Measurements from ENCODE around the gene DHX36.

DHX36 gene, protein sequence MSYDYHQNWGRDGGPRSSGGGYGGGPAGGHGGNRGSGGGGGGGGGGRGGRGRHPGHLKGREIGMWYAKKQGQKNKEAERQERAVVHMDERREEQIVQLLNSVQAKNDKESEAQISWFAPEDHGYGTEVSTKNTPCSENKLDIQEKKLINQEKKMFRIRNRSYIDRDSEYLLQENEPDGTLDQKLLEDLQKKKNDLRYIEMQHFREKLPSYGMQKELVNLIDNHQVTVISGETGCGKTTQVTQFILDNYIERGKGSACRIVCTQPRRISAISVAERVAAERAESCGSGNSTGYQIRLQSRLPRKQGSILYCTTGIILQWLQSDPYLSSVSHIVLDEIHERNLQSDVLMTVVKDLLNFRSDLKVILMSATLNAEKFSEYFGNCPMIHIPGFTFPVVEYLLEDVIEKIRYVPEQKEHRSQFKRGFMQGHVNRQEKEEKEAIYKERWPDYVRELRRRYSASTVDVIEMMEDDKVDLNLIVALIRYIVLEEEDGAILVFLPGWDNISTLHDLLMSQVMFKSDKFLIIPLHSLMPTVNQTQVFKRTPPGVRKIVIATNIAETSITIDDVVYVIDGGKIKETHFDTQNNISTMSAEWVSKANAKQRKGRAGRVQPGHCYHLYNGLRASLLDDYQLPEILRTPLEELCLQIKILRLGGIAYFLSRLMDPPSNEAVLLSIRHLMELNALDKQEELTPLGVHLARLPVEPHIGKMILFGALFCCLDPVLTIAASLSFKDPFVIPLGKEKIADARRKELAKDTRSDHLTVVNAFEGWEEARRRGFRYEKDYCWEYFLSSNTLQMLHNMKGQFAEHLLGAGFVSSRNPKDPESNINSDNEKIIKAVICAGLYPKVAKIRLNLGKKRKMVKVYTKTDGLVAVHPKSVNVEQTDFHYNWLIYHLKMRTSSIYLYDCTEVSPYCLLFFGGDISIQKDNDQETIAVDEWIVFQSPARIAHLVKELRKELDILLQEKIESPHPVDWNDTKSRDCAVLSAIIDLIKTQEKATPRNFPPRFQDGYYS

DNA sequence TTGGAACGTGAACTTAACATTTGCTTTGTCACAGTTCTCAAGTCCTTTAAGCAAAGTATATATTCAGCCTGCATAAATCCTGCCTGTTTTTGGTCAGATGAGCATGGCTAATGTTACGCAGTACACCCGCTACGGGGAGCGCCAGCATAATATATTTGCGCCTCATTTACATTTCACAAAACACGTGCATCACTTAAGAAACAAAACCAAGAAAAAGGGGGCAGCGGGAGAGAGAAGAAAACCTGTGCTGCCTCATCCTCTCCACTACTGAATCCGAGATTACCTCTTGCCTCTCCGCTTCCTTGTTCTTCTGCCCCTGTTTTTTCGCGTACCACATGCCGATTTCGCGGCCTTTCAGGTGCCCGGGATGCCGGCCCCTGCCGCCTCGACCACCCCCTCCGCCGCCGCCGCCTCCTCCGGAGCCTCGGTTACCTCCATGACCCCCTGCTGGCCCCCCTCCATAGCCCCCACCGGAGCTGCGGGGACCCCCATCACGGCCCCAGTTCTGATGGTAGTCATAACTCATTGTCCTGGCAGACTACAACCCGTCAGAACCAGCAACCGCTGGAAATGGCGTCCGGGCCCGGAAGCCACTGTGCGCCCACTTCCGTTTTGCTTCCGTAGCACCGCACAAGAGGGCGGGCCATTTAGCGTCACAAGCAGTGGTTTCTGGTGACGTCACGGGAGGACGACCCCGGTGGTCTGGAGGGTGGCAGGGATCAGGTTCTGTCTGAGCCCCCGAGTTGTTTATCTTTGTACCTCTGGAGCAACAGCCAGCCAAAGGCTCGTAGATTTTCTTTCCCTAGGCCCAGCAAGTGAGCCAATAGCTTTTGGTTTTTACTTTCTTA is at the start of gene DHX36:
DHX36 (minus strand) TSS at position 597 of the 848 bp plus-strand sequence; CDS start at position 526, 71 bp downstream.
- peak; percentile 85 to 93 for DNase-seq

DNA sequence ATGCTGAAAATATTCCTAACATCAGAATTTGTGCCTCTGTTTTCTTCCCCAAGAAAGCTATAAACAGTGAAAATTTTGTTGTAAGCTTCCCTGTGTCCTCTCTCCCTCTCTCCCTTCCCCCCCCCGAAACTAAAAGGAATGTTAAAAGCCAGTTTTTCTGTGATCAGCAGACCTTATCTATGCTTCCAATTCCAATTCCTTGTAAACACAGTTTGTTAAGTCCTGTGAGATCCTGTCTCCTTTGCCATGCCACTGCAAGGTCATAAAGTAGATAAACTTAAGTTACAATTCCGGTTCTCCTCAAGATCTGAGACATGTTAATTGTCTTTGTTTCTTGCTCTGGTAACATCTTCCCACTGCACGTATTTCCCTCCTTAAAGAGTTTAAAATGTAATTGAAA is 42.9 kb upstream of the DHX36 start:
- DNase-seq = no peak

DNA sequence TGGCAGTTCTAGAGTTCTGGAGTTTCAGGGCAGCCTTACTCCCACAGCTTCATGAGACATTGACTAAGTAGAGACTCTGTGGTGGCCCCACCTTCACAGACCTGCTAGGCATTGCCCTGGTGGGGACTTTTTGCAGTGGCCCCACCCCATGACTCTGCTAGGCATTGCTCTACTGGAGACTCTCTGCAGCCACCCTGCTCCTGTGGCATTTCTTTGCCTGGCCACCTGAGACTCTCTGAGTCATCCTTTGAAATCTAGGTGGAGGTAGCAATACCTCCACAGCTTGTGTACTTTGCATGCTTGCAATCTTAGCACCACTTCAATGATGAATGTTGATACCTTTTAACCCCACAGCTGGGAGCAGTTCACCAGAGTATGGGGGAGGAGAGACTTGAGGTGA is 40.6 kb upstream of the DHX36 start:
- DNase-seq = no peak

DNA sequence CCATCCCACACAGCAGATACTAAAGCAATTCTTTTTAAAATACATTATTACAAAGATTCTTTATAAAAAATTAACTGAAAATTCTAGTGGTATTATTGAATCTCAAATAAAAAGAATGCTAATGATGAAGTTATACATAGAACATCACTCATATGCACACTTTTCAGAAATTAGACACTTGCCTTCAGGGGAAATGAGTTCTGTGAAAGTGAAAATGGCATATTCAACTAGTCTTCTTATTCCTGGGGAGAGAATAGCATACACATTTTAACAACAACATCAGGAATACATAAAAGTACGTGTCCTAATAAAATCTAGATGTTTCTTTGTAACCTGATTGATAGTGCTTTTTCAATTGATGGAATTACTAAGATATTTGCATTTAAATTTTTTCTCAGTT is 36.8 kb upstream of the DHX36 start:
- DNase-seq = no peak

DNA sequence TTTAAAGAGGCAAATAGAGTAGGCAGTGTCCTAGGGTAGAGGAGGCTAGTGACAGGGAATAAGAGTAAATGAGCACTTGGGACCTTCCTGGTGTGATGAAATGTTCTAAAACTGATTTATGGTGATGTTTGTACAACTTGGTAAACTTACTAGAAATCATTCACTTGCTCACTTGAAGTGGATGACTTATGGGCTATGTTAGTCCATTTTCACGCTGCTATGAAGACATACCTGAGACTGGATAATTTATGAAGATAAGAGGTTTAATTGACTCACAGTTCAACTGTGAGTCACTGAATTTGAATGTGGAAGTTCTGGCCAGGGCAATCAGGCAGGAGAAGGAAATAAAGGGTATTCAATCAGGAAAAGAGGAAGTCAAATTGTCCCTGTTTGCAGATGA is 31.7 kb upstream of the DHX36 start:
- no peak for DNase-seq

DNA sequence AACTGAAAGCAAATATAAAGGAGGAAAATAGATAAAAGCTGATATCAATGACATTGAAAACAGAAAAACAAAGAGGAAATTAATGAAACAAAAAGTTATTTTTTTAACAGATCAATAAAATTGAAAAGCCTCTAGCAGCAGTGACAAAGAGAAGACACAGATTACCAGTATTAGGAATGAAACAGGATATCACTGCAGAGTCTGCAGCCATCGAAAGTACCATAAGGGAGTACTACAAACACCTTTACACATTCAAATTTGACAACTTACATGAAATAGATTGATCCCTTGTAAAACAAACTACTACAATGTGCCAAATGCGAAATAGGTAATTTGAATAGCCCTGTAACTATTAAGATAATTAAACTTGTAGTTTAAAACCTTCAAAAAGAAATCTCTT is 24.9 kb upstream of the DHX36 start:
- no peak for DNase-seq

DNA sequence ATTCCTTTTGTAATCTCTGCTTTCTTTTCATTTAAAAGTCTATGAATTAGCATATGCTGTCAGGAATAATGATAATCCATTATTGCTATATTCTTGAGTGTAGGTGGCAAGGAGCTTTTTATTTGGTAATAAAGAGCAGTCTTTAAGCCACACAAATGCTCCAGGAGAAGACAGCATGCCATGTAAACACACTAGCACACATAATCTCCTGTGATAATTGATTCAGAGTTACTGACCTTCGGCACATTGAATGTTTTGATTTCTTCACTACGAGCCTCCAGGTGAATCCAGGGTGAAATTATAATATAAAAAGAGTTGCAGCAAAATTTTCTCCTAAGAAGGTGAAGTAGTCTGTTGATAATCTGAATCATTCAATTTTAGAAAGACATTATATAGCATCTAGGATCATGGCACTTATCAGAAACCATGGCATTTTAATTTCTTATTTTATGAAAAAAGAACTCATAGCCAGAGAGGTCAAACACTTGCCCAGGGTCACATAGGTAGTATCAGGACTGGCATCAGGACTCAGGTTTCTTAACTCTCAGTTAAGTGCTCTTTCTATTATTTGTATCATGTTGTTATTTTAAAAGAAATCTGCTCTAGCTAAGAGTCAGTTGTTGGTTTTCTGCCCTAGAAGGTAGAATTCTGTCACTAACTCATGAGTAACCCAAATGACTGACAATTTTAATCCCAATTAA is 21.3 kb upstream of the DHX36 start:
- no peak for DNase-seq

DNA sequence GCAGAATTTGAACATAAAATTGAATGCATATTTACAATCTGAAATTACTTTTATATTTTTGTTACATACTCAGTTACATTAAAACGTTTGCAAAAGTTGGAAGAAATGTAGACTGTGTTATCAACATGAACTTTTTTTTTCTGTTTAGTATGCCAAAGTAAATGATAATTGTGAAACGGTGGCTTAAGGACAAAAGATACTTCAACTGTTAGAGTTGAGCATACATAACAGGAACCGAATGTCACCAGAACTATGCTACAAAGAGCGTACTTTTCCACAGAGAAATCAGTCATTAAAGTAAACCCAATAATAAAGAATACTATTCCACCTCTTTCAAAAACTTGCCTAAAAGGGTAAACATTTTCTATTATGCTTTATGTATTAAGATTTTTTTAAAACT is 14.3 kb upstream of the DHX36 start:
- no peak for DNase-seq

DNA sequence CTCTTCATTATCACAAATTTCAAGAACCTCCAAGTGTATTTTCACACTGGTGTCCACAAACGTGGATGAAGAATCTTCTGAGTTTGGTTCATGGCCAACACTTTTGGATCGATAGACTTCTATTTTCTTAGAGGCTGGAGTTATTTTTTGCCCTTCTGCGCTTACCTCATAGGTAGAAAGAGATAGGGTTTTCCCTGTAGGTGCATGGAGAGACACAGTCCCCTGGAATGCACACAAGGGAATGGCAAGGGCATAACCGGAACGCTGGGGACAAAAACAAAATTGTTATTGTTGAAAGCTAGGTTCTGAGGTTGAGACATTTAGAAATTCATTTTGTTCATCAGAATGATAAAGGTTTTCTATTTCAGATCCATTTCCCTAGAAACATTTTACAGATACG is 13.7 kb upstream of the DHX36 start:
- DNase-seq = no peak

DNA sequence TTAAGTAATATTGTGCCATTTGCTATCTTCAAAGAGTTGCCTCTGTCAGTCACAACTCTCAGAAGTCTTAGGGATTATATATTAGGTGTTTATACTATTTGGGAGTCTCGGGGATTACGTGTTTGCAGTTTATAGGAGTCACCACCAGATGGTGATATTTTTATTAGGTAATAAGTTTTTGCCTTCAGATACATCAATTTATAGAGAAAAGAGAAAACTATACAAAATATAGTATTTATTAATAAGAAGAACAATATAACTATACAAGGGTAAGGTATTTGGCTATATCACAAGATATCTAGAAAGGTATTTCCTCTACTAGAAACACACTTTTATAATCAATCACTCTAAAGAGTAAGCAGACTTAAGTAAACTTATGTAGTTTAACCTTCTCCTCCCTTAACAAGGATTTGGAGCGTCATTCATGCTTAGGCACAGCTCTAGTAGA is 10.7 kb upstream of the DHX36 start:
- DNase-seq = peak; percentile 46 to 76

DNA sequence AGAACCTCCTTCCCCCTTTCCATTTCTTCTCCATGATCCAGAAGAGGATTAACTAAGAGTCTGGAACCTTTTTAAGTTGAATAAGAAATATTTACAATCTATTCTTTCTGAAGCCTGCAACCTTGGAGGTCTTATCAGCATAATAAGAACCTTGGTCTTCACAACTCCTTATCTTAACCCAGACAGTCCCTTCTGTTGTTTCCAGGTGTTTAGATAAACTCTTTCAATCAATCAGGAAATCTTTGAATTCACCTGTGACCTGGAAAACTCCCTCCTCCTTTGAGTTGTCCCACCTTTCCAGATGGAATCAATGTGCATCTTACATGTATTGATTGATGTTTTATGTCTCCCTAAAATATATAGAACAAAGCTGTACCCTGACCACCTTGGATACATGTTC is 3.6 kb upstream of the DHX36 start:
- no peak for DNase-seq

DNA sequence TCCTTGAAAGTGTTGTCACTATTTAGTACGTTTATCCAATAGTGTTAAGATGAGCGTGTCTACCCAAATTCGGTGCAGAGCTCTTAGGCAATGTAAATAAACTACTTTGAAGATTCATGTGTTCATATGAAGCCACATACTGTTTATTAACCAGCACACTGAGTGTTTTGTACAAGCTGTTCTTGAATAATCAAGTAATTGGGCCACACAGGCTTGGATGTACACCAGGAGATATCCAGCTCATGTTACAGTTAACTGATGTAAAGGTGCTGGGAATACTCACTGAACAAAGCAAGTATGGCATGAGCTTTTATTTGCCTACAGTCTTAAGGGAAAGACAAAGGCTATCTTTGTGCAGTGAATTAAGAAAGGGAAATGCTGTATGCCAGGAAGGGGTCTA is 632 bp upstream of the DHX36 start:
- DNase-seq = peak in 1 of 2 experiments; percentile 21

DNA sequence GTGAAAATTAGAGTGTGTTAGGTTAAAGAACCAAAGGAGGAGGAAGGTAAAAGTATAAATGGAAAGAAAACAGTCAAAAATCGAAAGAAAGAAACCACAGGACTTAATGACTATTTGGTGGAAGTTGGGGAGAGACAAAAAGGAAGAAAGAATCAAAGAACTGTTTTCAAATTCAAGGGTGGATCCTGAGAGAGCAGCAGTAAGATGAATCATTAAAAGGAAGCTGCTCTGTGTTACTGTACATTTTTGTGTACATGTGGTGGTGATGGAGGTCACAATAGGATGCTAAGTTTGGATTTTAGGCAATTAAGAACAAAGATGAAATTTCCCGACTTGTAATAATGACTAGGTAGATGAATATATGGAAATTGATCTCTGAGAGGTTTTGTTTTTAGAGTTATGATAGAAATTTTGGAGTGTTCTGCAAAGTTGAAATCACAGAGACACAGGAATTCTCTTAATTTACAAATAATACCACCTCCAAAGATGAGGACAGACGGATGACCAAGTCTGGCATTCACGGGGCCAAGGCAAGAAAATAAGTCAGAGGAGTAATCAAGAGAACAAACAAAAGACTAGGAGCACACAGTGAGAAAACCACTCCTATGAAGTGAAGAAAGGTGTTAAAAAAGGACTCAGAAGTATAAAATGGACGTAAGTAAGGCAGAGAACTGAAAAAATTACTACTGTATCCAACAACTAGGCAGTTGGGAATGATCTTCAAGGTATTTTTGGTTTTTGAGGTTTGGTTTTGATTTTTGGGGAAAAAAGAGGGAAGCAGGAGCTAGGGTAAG is 7.1 kb downstream of the DHX36 start:
- DNase-seq = no peak

DNA sequence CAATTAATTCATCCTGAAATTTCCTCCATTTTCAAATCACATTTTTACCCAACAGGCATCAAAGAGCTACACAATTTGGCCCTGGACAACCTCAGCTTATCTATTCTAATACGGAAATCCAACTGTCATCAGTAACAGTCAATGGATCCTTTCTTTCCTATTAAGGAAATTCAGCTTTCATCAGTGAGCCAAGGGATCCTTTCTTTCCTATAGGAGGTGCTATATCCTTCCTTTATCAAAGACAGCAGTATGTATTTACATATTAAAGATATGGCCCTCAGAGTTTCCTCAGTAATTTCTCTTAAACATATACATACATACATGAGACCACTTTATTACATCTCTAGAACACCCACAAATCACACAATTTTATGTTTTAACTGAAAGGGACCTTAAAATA is 10.1 kb downstream of the DHX36 start:
- DNase-seq = no peak

DNA sequence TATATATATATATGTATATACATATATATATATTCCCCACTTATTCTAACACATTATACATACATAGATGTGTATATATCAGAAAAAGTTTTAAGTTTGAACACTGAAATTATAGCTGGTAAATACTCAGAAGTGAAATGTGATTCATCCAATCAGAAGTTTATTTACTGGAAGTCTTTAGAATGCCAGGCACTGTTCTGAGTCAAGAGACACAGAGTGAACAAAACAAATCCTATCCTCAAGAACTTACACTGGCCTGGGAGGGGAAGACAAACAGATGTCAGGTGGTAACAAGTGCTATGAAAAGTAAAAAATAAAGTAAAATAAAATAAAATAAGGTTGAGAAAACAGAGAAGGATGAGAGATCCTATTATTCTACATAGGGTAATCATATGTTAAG is 13.4 kb downstream of the DHX36 start:
- no peak for DNase-seq

DNA sequence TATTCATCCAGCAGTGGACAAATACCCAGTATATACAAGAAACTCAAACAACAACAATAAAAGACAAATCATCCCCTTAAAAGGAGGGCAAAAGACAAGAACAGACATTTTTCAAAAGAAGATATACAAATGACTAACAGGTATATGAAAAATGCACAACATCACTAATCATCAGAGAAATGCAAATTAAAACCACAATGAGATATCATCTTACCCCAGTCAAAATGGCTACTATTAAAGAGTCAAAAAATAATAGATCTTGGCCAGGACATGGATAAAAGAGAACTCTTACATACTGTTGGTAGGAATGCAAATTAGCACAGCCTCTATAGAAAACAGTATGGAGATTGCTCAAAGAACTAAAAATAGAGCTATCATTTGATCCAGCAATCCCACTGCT is 16.9 kb downstream of the DHX36 start:
- DNase-seq = no peak

DNA sequence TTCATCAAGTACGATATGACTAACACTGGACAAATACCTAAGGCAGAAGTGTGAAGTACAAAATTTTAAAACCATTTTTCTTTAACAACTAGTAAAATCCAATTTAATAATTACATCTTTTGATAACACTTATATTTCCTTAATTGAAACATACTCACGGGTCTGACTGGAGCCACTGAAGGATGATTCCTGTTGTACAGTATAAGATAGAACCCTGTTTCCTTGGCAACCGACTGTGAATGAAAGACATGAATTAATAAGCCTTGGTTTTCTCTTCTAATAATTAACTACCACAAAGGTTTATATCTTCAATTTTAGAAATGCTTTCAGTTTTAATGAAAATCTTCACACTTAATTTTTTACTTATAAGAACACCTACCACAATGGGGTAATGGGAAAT is 19.4 kb downstream of the DHX36 start:
- DNase-seq = no peak

DNA sequence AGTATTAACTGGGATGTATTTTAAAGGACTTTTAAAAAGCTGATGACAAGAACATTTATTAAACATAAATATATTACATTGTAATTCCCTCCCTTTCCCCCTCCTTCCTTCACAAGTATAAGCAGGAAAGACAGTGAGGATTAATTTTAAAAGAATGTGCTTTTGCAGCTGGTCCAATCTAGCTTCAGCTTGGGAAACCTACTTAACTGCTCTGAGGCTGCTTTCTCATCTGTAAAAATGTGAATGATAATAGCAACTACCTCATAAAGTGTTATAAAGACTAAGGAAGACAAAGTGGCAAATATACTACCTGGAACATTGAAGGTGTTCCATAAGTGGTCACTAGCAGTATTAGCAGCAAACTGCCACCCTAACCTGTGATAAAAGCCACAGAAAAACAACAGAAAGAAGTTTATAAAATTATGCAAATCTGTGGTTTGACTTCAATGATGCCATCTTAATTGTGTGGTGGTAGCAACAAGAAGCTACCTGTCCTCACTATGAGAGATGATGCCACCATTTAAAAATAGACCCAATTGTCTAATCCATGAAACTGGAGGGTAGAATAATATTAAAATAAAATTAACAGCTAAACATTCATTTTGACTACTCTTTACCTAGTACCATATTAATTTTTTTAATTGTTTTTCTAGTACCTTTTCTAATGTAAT is 20.0 kb downstream of the DHX36 start:
- no peak for DNase-seq

DNA sequence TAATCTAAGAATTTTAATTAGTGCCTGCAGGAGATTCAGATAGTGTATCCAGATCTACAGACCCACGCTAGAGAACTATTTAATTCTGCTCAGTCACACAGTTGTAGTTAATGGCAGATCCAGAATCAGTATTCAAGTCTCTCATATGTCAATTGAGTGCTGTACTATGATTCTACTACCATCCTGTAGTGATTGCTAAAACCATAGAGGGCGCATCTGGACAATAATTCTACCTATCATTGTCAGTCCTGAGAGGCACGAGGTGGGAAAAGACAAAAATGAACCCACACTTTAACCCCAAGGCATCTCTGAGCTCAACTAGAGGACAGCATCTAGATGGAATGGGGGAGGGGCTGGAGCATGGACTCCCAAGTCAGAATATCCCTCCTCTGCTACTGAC is 22.7 kb downstream of the DHX36 start:
- peak in 1 of 2 experiments; percentile 14 for DNase-seq

DNA sequence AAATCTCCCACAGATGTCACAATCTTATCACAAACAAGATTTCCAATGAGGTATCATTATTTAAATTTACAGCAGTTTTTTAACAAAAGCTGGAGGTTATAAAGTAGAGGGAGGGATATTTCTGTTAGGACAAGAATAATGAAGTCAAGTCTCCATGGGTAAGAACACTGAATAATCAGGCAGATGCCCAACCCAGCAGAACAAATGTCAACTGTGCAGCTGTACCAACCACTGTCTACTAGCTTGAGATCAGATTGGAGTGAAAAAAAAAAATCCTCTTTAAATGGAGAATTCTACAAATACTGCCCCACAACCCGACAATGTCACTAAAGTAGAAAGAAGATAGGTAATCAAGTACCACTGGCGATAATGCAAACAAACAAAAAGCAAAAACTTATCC is 30.3 kb downstream of the DHX36 start:
- no peak for DNase-seq

DNA sequence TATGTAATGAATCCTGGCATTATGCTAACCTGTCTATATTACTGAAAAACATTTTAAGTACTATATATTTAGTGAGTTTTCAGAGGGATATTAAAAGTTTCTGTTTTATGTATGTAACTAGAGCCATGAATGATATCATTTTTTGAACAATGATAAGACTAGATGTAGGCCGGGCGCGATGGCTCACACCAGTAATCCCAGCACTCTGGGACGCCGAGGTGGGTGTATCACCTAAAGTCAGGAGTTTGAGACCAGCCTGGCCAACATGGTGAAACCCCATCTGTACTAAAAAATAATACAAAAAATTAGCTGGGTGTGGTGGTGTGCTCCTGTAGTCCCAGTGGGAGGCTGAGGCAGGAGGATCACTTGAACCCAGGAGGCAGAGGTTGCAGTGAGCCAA is 34.1 kb downstream of the DHX36 start:
- no peak for DNase-seq

All from NCI-H524 (cell line).